Keratinocyte (primary cell): ENCODE data around the gene LHX3. TPM values are rescaled to one million over a fixed set of nuclear protein-coding genes. Genes with fewer than 3 reads are reported as not detected.

ENCODE experiments used
- DNase-seq: peaks from one replicate; pipeline ENCODE4 v3.0.0-alpha.2; 2011; ENCODE audit warnings: low read depth, missing footprints, low spot score
- FAIRE-seq: peaks from 2 replicates; lab custom pipeline; 2011; peaks lifted over from hg19 to GRCh38; lab: Jason Lieb, UNC
- H2AFZ ChIP-seq: 2 replicates; pipeline ENCODE4 v1.6.0; 2012; ENCODE audit warnings: low read length, control low read depth, inconsistent platforms; ENCODE audit not compliant: control insufficient read depth
- H3K27ac ChIP-seq: 2 replicates; pipeline ENCODE4 v1.5.1; 2011; ENCODE audit warnings: low read length; ENCODE audit not compliant: control insufficient read depth, insufficient read depth
- H3K27me3 ChIP-seq: 3 replicates; pipeline ENCODE4 v1.6.0; 2011; ENCODE audit warnings: low read length; ENCODE audit not compliant: control insufficient read depth, insufficient read depth; ENCODE audit errors: extremely low read depth
- H3K36me3 ChIP-seq, 2 experiments: 2 replicates in 1 of 2; 3 replicates in 1 of 2; pipeline ENCODE4 v1.5.1; 2011; ENCODE audit warnings: low read length in 2 of 2, mild to moderate bottlenecking in 1 of 2; ENCODE audit not compliant: control insufficient read depth in 2 of 2, insufficient read depth in 2 of 2; ENCODE audit errors: extremely low read depth in 1 of 2
- H3K4me1 ChIP-seq: 3 replicates; pipeline ENCODE4 v1.5.1; 2011; ENCODE audit warnings: low read length; ENCODE audit not compliant: control insufficient read depth, insufficient read depth; ENCODE audit errors: extremely low read depth
- H3K4me2 ChIP-seq: 3 replicates; pipeline ENCODE4 v1.6.0; 2011; ENCODE audit warnings: low read depth, low read length; ENCODE audit not compliant: control insufficient read depth, insufficient read depth; ENCODE audit errors: extremely low read depth
- H3K4me3 ChIP-seq, 3 experiments: fragments of 200-600 bp in 1 of 3; sonication (generic) in 1 of 3; 2 replicates in 2 of 3; 3 replicates in 1 of 3; pipeline ENCODE4 v1.5.1; 2011 to 2016; ENCODE audit warnings: low read length in 3 of 3, mild to moderate bottlenecking in 3 of 3, control low read depth in 2 of 3, inconsistent platforms in 1 of 3, low read depth in 1 of 3, mixed read lengths in 1 of 3, mixed run types in 1 of 3, moderate library complexity in 1 of 3; ENCODE audit not compliant: control insufficient read depth in 2 of 3, insufficient read depth in 2 of 3; ENCODE audit errors: extremely low read depth in 1 of 3
- H3K79me2 ChIP-seq: 2 replicates; pipeline ENCODE4 v1.6.0; 2012; ENCODE audit warnings: low read length; ENCODE audit not compliant: control insufficient read depth, insufficient read depth
- H3K9ac ChIP-seq: 3 replicates; pipeline ENCODE4 v1.6.0; 2011; ENCODE audit warnings: low read length; ENCODE audit not compliant: control insufficient read depth, insufficient read depth; ENCODE audit errors: extremely low read depth
- H3K9me1 ChIP-seq: 3 replicates; pipeline ENCODE4 v1.6.0; 2011; ENCODE audit warnings: low read length; ENCODE audit not compliant: control insufficient read depth, insufficient read depth; ENCODE audit errors: extremely low read depth
- H3K9me3 ChIP-seq: 2 replicates; pipeline ENCODE4 v1.5.1; 2012; ENCODE audit warnings: low read depth, low read length; ENCODE audit not compliant: control insufficient read depth
- H4K20me1 ChIP-seq: 3 replicates; pipeline ENCODE4 v1.6.0; 2011; ENCODE audit warnings: low read length; ENCODE audit not compliant: control insufficient read depth, insufficient read depth; ENCODE audit errors: extremely low read depth
- CTCF ChIP-seq, 3 experiments: IDR thresholded peaks in 1 of 3; conservative IDR thresholded peaks in 1 of 3; optimal IDR thresholded peaks in 1 of 3; 2 replicates in 2 of 3; 3 replicates in 1 of 3; pipeline versions ENCODE3 to v1.5.1; 2011; ENCODE audit warnings: low read length in 3 of 3, mild to moderate bottlenecking in 3 of 3, moderate library complexity in 2 of 3, control low read depth in 1 of 3, inconsistent platforms in 1 of 3; ENCODE audit not compliant: insufficient read depth in 2 of 3; ENCODE audit errors: extremely low read depth in 1 of 3
- EZH2 ChIP-seq: IDR thresholded peaks from one replicate; pipeline ENCODE4 v1.6.1; 2012; ENCODE audit warnings: inconsistent platforms, mild to moderate bottlenecking, low read length, moderate library complexity
- dilution Hi-C: fragments of 300-500 bp; cut with MboI; formaldehyde crosslinking; loops from one replicate; pipeline ENCODE4 v1.7.0; 2020; ENCODE audit warnings: low sequenced_read_pairs; ENCODE audit not compliant: extremely low pct_ligation_motif_present
- polyA plus RNA-seq, 5 experiments: library from polyadenylated mRNA; depleted of rRNA in 3 of 5; stranded (reverse) in 3 of 5; stranded (forward) in 1 of 5; unstranded in 1 of 5; fragments of >200 nt; gene quantifications; 1 replicate in 1 of 5; 2 replicates in 3 of 5; 3 replicates in 1 of 5; pipeline versions ENCODE4 v1.2.1 to v1.2.3, GENCODE V29; 2011 to 2012; ENCODE audit warnings: missing spikeins in 2 of 5, low read depth in 1 of 5, low replicate concordance in 1 of 5

The LHX3 gene
- polyA plus RNA-seq, 1 donor (not counting 4 experiments of a cell fraction or from before 2014, with no cell fraction given) = not detected

DNA sequence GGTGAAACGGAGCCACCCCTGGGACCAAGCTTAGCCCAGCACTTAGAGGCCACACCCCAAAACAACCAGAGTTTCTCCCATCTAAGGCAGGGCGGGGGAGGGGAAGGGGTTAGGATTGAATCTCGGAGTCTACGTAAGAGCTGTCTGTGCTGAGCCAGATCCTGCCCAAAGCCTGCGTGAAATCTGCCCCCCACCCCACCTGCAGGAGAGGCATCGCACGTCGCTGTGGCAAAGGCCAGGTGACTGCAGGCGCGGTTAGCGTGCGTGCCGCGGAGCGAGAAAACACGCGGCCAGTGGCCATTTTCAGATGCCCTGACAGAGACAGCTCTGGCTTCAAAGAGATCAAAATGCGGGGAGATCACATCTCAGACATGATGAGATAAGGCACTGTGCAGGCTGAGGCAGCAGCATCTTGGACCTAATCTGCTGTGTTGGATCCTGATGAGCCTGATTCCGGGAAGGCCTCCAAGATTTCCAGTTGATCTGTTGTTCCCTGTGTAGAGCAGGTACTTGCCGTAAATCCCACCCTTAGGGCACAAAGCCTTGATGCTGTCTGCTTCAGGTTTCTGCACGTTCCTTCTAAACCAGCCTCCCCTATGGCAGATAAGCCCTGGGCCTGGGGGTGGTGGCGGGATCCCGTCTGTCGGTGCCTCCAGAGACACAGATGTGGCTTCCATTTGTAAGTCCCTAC is 43.2 kb upstream of the LHX3 start:
- FAIRE-seq (peak; percentile 29), DNase-seq (no peak)
- Histone ChIP-seq H3K27me3 (peaks cover 45% of the 10 kb centered on the region), H3K27ac (no peak overlapping the region), H3K9me1 (peaks cover 3% of the 10 kb centered on the region), H3K4me1 (peaks cover 27% of the 10 kb centered on the region), H3K4me3 (peak overlapping the region in 1 of 3 experiments; percentile 27), H3K4me2 (no peak overlapping the region), H3K79me2 (peaks cover 16% of the 10 kb centered on the region), H3K36me3 (peaks cover 0 to 1% of the 10 kb centered on the region in 2 experiments), H4K20me1 (peaks cover 3% of the 10 kb centered on the region), H2AFZ (no peak overlapping the region), H3K9me3 (no peaks in the 10 kb centered on the region), H3K9ac (no peak overlapping the region)
- TF ChIP-seq CTCF (optimal IDR thresholded peaks at IDR 0.05 in 1 of 3, IDR thresholded peaks at IDR 0.05 in 1 of 3, conservative IDR thresholded peaks at IDR 0.05 in 1 of 3; ENCODE audit: extremely low read depth in 1 of 3, insufficient read depth in 2 of 3, low read length in 3 of 3) (no peak), EZH2 (no peak)
- dilution Hi-C loops = no loop called here

- no peak overlapping the region for H3K27ac ChIP-seq
- H3K4me1 ChIP-seq = peaks cover 28% of the 10 kb centered on the region
- H3K4me3 ChIP-seq = peak overlapping the region in 1 of 3 experiments; percentile 27
- H3K4me2 ChIP-seq = no peak overlapping the region
- dilution Hi-C loops = no loop called here
- peaks cover 39% of the 10 kb centered on the region for H3K27me3 ChIP-seq
- no peak overlapping the region for H2AFZ ChIP-seq
- DNase-seq (no peak), FAIRE-seq (no peak)
- TF ChIP-seq CTCF (optimal IDR thresholded peaks at IDR 0.05 in 1 of 3, IDR thresholded peaks at IDR 0.05 in 1 of 3, conservative IDR thresholded peaks at IDR 0.05 in 1 of 3; ENCODE audit: extremely low read depth in 1 of 3, insufficient read depth in 2 of 3, low read length in 3 of 3) (no peak), EZH2 (no peak)
- H4K20me1 ChIP-seq = peaks cover 3% of the 10 kb centered on the region
- peaks cover 0 to 1% of the 10 kb centered on the region in 2 experiments for H3K36me3 ChIP-seq
- no peaks in the 10 kb centered on the region for H3K9me3 ChIP-seq
- H3K9ac ChIP-seq = no peak overlapping the region
- peaks cover 19% of the 10 kb centered on the region for H3K79me2 ChIP-seq
- peaks cover 3% of the 10 kb centered on the region for H3K9me1 ChIP-seq
Measured at GRCh38 chr9:136247551-136247916, 42.6 kb upstream of the LHX3 start.
